Smooth muscle cell of bladder (primary cell): Measurements from ENCODE around the gene RP2. TPM values are rescaled to one million over a fixed set of nuclear protein-coding genes. Genes with fewer than 3 reads are reported as not detected.

Source experiments
- total RNA-seq: library from RNA; depleted of rRNA; stranded (reverse); fragments of >200 nt; gene quantifications from 2 replicates; pipeline ENCODE4 v1.2.3, GENCODE V29; 2014

The RP2 gene
- total RNA-seq, result 16.7 and 18.6 TPM in 2 replicates

GRCh38 chrX:46836701-46837557 lies at the start of gene RP2:
Gene RP2 (plus strand): TSS chrX:46837043. CDS start chrX:46837101, 58 bp downstream.

DNA sequence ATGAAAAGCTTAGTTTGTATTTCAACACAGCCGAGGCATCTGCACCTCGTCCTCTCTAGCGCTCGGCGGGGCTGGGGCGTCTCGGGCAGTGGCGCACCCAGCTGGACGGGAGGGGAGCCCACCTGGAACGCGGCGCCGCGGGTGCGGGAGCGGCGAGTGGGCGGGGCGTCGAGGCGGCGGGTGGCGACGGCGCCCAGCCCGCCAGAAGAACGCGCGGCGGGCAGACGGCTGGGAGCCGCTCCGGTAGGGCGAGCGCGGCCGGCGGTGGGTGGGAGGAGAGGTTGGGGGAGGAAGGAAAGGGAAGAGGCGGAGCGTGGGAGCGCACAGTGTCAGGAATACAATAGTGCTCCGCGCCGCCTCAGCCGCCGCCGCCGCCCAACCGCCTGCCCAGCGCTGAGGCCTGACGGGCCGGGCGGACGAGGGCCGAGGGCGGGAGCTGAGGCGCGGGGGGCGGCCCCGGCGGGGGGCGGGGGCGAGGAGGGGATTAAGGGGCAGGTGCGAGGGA lies 75.3 kb downstream of the RP2 start, which contains the start of gene JADE3:
TSS of gene JADE3 (plus strand) at position 324 of the 505 bp plus-strand sequence. CDS start 72,474 bp downstream, outside the sequence.

Other genes starting within 250 kb of the RP2 start
- gene SLC9A7, start 77.9 kb upstream of the RP2 start, total RNA-seq, result 36.0 and 42.2 TPM in 2 replicates
- 2.7 and 5.1 TPM in 2 replicates for gene JADE3, start 75.4 kb downstream of the RP2 start, total RNA-seq
- 1.8 and 3.3 TPM in 2 replicates for gene RGN, start 241.4 kb downstream of the RP2 start, total RNA-seq